NCI-H226 (cell line): ENCODE data around the gene RPL10.

Experiments
- DNase-seq: peaks from one replicate; pipeline ENCODE4 v3.0.0-alpha.2; 2015

Gene RPL10

GRCh38 chrX:154363706-154364439 is 34.3 kb upstream of the RPL10 start:
- no peak for DNase-seq

GRCh38 chrX:154365052-154365600 is 33.1 kb upstream of the RPL10 start:
- no peak for DNase-seq

- no peak for DNase-seq
Observed at GRCh38 chrX:154365997-154366665, 32.0 kb upstream of the RPL10 start.

GRCh38 chrX:154366666-154367055 is 31.5 kb upstream of the RPL10 start:
- no peak for DNase-seq

- DNase-seq: no peak
Observed at GRCh38 chrX:154367474-154368308, 30.5 kb upstream of the RPL10 start.

GRCh38 chrX:154368630-154369448 is 29.3 kb upstream of the RPL10 start:
- DNase-seq: peak; percentile 92

GRCh38 chrX:154369449-154370299 is 28.5 kb upstream of the RPL10 start:
- DNase-seq: peak; percentile 86

- no peak for DNase-seq
Observed at GRCh38 chrX:154370300-154371016, 27.7 kb upstream of the RPL10 start.

- DNase-seq: peak; percentile 83
Observed at GRCh38 chrX:154371017-154371788, 27.0 kb upstream of the RPL10 start.

GRCh38 chrX:154371789-154372300 is 26.3 kb upstream of the RPL10 start:
- DNase-seq: no peak

- no peak for DNase-seq
Observed at GRCh38 chrX:154372612-154373022, 25.6 kb upstream of the RPL10 start.

- DNase-seq: peak; percentile 45
Observed at GRCh38 chrX:154373340-154374306, 24.6 kb upstream of the RPL10 start.

GRCh38 chrX:154374313-154375155 is 23.6 kb upstream of the RPL10 start, which contains the start of gene FLNA:
Gene FLNA, minus strand, starts transcription at chrX:154374634. Its CDS starts 3,389 bp downstream, at chrX:154371245.
- no peak for DNase-seq

- no peak for DNase-seq
Observed at GRCh38 chrX:154375156-154375504, 23.0 kb upstream of the RPL10 start.

- DNase-seq: no peak
Observed at GRCh38 chrX:154376774-154377173, 21.4 kb upstream of the RPL10 start.

GRCh38 chrX:154378059-154378798 is 19.9 kb upstream of the RPL10 start:
- peak; percentile 47 for DNase-seq
